ENCODE data around the gene FOXC2. TPM values are rescaled to one million over a fixed set of nuclear protein-coding genes. Genes with fewer than 3 reads are reported as not detected.

FOXC2 gene
- total and polyA plus RNA-seq, 2 of the 13 experiments (the other 11 are each of a cell fraction or from before 2014, with no cell fraction given), result not detected

DNA sequence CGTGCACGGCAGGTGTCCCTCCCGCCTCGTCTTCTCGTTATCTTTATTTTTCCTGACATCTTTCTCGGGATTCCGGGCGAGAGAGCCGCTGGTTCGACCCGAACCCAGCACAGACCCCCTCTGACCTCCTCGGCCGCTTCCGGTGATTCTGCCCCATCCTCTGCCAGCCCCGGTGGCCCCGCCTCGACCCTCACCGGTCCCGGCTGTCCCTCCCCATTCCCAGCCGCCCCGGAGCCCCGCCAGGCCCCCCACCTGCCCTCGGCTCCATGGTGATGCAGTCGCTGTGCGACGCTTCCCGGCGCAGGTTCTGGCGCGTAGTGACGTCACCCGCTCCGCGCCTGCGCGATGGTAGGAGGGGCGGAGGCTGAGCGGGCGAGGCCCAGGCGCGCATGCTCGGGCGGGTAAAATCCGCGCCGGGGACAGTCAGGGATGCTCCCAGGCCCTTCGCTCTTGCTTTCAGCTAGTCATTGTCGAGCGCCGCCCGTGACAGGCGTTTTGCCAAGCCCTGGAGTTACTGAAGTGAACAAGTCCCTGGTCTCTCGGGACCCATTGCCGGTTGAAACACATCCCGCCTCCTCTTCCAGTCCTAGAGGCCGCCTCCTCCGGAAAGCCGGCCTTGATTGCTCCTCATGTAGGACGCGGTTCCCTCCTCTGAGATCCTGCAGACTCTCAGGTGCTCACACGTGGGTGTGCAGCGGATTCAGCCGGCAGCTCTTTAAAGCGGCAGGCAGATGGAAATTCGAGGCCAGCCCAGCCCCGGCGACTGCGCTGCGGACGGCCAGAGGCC is 11.5 kb upstream of the FOXC2 start, which contains the start of gene MTHFSD (continued):
- TF ChIP-seq, protein P1, sequence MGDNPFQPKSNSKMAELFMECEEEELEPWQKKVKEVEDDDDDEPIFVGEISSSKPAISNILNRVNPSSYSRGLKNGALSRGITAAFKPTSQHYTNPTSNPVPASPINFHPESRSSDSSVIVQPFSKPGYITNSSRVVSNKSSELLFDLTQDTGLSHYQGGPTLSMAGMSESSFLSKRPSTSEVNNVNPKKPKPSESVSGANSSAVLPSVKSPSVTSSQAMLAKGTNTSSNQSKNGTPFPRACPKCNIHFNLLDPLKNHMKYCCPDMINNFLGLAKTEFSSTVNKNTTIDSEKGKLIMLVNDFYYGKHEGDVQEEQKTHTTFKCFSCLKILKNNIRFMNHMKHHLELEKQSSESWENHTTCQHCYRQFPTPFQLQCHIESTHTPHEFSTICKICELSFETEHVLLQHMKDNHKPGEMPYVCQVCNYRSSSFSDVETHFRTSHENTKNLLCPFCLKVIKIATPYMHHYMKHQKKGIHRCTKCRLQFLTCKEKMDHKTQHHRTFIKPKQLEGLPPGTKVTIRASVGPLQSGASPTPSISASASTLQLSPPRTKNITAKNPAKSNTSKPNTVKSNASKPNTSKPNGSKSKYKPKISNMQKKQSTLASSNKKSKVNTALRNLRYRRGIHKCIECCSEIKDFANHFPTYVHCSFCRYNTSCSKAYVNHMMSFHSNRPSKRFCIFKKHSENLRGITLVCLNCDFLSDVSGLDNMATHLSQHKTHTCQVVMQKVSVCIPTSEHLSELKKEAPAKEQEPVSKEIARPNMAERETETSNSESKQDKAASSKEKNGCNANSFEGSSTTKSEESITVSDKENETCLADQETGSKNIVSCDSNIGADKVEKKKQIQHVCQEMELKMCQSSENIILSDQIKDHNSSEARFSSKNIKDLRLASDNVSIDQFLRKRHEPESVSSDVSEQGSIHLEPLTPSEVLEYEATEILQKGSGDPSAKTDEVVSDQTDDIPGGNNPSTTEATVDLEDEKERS (CRISPR knock-in tag; IDR thresholded peaks at IDR 0.05), result no peak
- TF ChIP-seq FOXO1 (CRISPR knock-in tag; IDR thresholded peaks at IDR 0.05), result peak; percentile 71; the same call in 1 of the 2 replicates
- TF ChIP-seq PAF1 (CRISPR knock-in tag; IDR thresholded peaks at IDR 0.05), result no peak
- TF ChIP-seq POLR2A (IDR thresholded peaks at IDR 0.05; ENCODE audit: insufficient read depth in 1 of 2, low read depth in 2 of 2, low read length in 2 of 2), result peak; percentile 91 to 94
- TF ChIP-seq ZNF562 (CRISPR knock-in tag; IDR thresholded peaks at IDR 0.05; ENCODE audit: borderline replicate concordance), result no peak
- TF ChIP-seq SATB2 (CRISPR knock-in tag; IDR thresholded peaks at IDR 0.05), result peak; percentile 83; the same call in 1 of the 2 replicates
- TF ChIP-seq ZNF446 (CRISPR knock-in tag; IDR thresholded peaks at IDR 0.05), result no peak
- TF ChIP-seq, protein P2, sequence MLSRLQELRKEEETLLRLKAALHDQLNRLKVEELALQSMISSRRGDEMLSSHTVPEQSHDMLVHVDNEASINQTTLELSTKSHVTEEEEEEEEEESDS (CRISPR knock-in tag; IDR thresholded peaks at IDR 0.05; ENCODE audit: borderline replicate concordance), result 0 out of 2 replicates have a peak, but pooled peaks have one; percentile 73
- TF ChIP-seq MED1 (CRISPR knock-in tag; IDR thresholded peaks at IDR 0.05), result peak; percentile 60; the same call in 1 of the 2 replicates
- TF ChIP-seq HDAC2 (CRISPR knock-in tag; IDR thresholded peaks at IDR 0.05), result peak; percentile 61; the same call in 1 of the 2 replicates
- TF ChIP-seq SIX1 (CRISPR knock-in tag; IDR thresholded peaks at IDR 0.05; ENCODE audit: borderline replicate concordance), result no peak
- TF ChIP-seq ISL2 (CRISPR knock-in tag; IDR thresholded peaks at IDR 0.05), result peak; percentile 43
- TF ChIP-seq, protein P3, sequence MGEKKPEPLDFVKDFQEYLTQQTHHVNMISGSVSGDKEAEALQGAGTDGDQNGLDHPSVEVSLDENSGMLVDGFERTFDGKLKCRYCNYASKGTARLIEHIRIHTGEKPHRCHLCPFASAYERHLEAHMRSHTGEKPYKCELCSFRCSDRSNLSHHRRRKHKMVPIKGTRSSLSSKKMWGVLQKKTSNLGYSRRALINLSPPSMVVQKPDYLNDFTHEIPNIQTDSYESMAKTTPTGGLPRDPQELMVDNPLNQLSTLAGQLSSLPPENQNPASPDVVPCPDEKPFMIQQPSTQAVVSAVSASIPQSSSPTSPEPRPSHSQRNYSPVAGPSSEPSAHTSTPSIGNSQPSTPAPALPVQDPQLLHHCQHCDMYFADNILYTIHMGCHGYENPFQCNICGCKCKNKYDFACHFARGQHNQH (CRISPR knock-in tag; IDR thresholded peaks at IDR 0.05), result peak; percentile 81
- TF ChIP-seq DMAP1 (CRISPR knock-in tag; IDR thresholded peaks at IDR 0.05), result peak; percentile 63; the same call in 1 of the 2 replicates
- TF ChIP-seq MZF1 (CRISPR knock-in tag; IDR thresholded peaks at IDR 0.05; ENCODE audit: borderline replicate concordance), result peak; percentile 36; the same call in 1 of the 2 replicates
- TF ChIP-seq BHLHE40 (IDR thresholded peaks at IDR 0.05; ENCODE audit: low read length), result no peak
- peak; percentile 43; the same call in 1 of the 2 replicates for TF ChIP-seq ZNF891 (CRISPR knock-in tag; IDR thresholded peaks at IDR 0.05)
- peak; percentile 49 for TF ChIP-seq ATF7-NPFF (CRISPR knock-in tag; IDR thresholded peaks at IDR 0.05; ENCODE audit: low read depth)
- no peak for TF ChIP-seq PHF5A (CRISPR knock-in tag; IDR thresholded peaks at IDR 0.05; ENCODE audit: low read depth, unreplicated experiment)
- TF ChIP-seq ATF7 (IDR thresholded peaks at IDR 0.05), result peak; percentile 99
- peak; percentile 97; the same call in 1 of the 2 replicates for TF ChIP-seq ATF7 (CRISPR knock-in tag; IDR thresholded peaks at IDR 0.05)
- TF ChIP-seq MIER2 (CRISPR knock-in tag; IDR thresholded peaks at IDR 0.05), result 0 out of 2 replicates have a peak, but pooled peaks have one; percentile 11
- TF ChIP-seq ZNF33A (CRISPR knock-in tag; IDR thresholded peaks at IDR 0.05; ENCODE audit: borderline replicate concordance), result 0 out of 2 replicates have a peak, but pooled peaks have one; percentile 32
- peak; percentile 94 for TF ChIP-seq THAP11 (CRISPR knock-in tag; IDR thresholded peaks at IDR 0.05)
- no peak for TF ChIP-seq SMARCC2 (IDR thresholded peaks at IDR 0.05)
- peak; percentile 27; the same call in 1 of the 2 replicates for TF ChIP-seq ZFP36L1 (CRISPR knock-in tag; IDR thresholded peaks at IDR 0.05)
- TF ChIP-seq KLF11 (CRISPR knock-in tag; IDR thresholded peaks at IDR 0.05), result peak; percentile 74; the same call in 1 of the 2 replicates
- peak; percentile 92 for TF ChIP-seq ERF (CRISPR knock-in tag; IDR thresholded peaks at IDR 0.05)
- no peak for TF ChIP-seq ZNF616 (CRISPR knock-in tag; IDR thresholded peaks at IDR 0.05; ENCODE audit: low read depth)
- TF ChIP-seq HOXA5 (CRISPR knock-in tag; IDR thresholded peaks at IDR 0.05), result peak; percentile 69; the same call in 1 of the 2 replicates
